Gastrocnemius medialis (tissue), 4 donors: ENCODE data around the gene CRISPLD2.

ENCODE experiments used
- POLR2A ChIP-seq, 2 donors: fragments of 450-650 bp; IDR thresholded peaks; one replicate each; pipeline ENCODE4 v1.6.1; 2017; ENCODE audit warnings: antibody characterized with exemption in 2 of 2, mild to moderate bottlenecking in 2 of 2, moderate library complexity in 2 of 2
- TF ChIP-seq, protein P1 (sequence below), 5 experiments: fragments of 450-650 bp in 3 of 5; fragments of 200-600 bp in 2 of 5; sonication (generic) in 2 of 5; IDR thresholded peaks in 4 of 5; conservative IDR thresholded peaks in 1 of 5; 1 replicate in 4 of 5; 2 replicates in 1 of 5; pipeline ENCODE4 v1.5.1; 2016 to 2019; ENCODE audit warnings: antibody characterized with exemption in 5 of 5, mild to moderate bottlenecking in 3 of 5, moderate library complexity in 3 of 5

GRCh38 chr16:84931506-84931905 lies 111.7 kb downstream of the CRISPLD2 start:
- TF ChIP-seq, protein P1, sequence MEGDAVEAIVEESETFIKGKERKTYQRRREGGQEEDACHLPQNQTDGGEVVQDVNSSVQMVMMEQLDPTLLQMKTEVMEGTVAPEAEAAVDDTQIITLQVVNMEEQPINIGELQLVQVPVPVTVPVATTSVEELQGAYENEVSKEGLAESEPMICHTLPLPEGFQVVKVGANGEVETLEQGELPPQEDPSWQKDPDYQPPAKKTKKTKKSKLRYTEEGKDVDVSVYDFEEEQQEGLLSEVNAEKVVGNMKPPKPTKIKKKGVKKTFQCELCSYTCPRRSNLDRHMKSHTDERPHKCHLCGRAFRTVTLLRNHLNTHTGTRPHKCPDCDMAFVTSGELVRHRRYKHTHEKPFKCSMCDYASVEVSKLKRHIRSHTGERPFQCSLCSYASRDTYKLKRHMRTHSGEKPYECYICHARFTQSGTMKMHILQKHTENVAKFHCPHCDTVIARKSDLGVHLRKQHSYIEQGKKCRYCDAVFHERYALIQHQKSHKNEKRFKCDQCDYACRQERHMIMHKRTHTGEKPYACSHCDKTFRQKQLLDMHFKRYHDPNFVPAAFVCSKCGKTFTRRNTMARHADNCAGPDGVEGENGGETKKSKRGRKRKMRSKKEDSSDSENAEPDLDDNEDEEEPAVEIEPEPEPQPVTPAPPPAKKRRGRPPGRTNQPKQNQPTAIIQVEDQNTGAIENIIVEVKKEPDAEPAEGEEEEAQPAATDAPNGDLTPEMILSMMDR (IDR thresholded peaks at IDR 0.05 in 4 of 5, conservative IDR thresholded peaks at IDR 0.05 in 1 of 5) = no peak
- no peak for TF ChIP-seq POLR2A (IDR thresholded peaks at IDR 0.05)
